HG03521 (cell line): ENCODE data around the gene GRHL1.

Experiments used
- ATAC-seq: cut with Tn5 transposase; IDR thresholded peaks from one replicate; pipeline ENCODE4 v1.9.1; 2021; ENCODE audit warnings: mild to moderate bottlenecking, moderate library complexity; ENCODE audit not compliant: unreplicated experiment

Gene GRHL1

GRCh38 chr2:9971890-9972289 lies 20.4 kb downstream of the GRHL1 start:
- no peak for ATAC-seq

- no peak for ATAC-seq
Observed at GRCh38 chr2:9972621-9973479, 21.4 kb downstream of the GRHL1 start.

GRCh38 chr2:9973690-9974089 lies 22.2 kb downstream of the GRHL1 start:
- no peak for ATAC-seq

- no peak for ATAC-seq
Observed at GRCh38 chr2:9974343-9974742, 22.9 kb downstream of the GRHL1 start.

GRCh38 chr2:9975328-9975727 lies 23.8 kb downstream of the GRHL1 start:
- ATAC-seq, result no peak

- no peak for ATAC-seq
Observed at GRCh38 chr2:9975805-9976447, 24.4 kb downstream of the GRHL1 start.

- ATAC-seq, result no peak
Observed at GRCh38 chr2:9979977-9980376, 28.5 kb downstream of the GRHL1 start.

GRCh38 chr2:9980520-9980919 lies 29.0 kb downstream of the GRHL1 start:
- ATAC-seq, result no peak

GRCh38 chr2:9981655-9982054 lies 30.2 kb downstream of the GRHL1 start:
- no peak for ATAC-seq

- ATAC-seq, result no peak
Observed at GRCh38 chr2:9982248-9982647, 30.8 kb downstream of the GRHL1 start.

- no peak for ATAC-seq
Observed at GRCh38 chr2:9982891-9983290, 31.4 kb downstream of the GRHL1 start.

- no peak for ATAC-seq
Observed at GRCh38 chr2:9983401-9984216, 32.1 kb downstream of the GRHL1 start.

GRCh38 chr2:9984217-9984739 lies 32.8 kb downstream of the GRHL1 start:
- ATAC-seq, result no peak

GRCh38 chr2:9984871-9985480 lies 33.5 kb downstream of the GRHL1 start:
- ATAC-seq, result no peak

GRCh38 chr2:9985531-9986328 lies 34.2 kb downstream of the GRHL1 start:
- ATAC-seq, result no peak

- no peak for ATAC-seq
Observed at GRCh38 chr2:9988320-9988719, 36.8 kb downstream of the GRHL1 start.

GRCh38 chr2:9990736-9991135 lies 39.2 kb downstream of the GRHL1 start:
- ATAC-seq, result no peak

- ATAC-seq, result no peak
Observed at GRCh38 chr2:9991221-9991620, 39.7 kb downstream of the GRHL1 start.

- ATAC-seq, result no peak
Observed at GRCh38 chr2:9991829-9992273, 40.4 kb downstream of the GRHL1 start.
